Gastrocnemius medialis (tissue), 4 donors: ENCODE data around the gene MAD2L2. TPM values are rescaled to one million over a fixed set of nuclear protein-coding genes. Genes with fewer than 3 reads are reported as not detected.

Experiments used
- ATAC-seq, 2 donors: fragments of 150-250 bp; one replicate each; pipeline ENCODE4 v1.9.1; 2016
- DNase-seq, 2 donors: peaks; one replicate each; pipeline ENCODE4 v3.0.0-alpha.2; 2019
- H3K27ac ChIP-seq, 4 donors: fragments of 200-600 bp; sonication (generic); 1 replicate in 1 of 4; 2 replicates in 3 of 4; pipeline ENCODE4 v1.5.1; 2016 to 2018; ENCODE audit warnings: mild to moderate bottlenecking in 2 of 4, moderate library complexity in 1 of 4
- H3K27me3 ChIP-seq, 3 donors: fragments of 200-600 bp; sonication (generic) in 2 of 3; 1 replicate in 1 of 3; 2 replicates in 2 of 3; pipeline versions ENCODE4 v1.5.1 to v1.6.0; 2016 to 2019; ENCODE audit warnings: mild to moderate bottlenecking in 1 of 3, moderate library complexity in 1 of 3
- H3K36me3 ChIP-seq, 2 donors: fragments of 200-600 bp; sonication (generic) in 1 of 2; one replicate each; pipeline ENCODE4 v1.5.1; 2017 to 2018
- H3K4me1 ChIP-seq, 2 donors: fragments of 200-600 bp; sonication (generic) in 1 of 2; one replicate each; pipeline ENCODE4 v1.5.1; 2016 to 2017; ENCODE audit warnings: mild to moderate bottlenecking in 2 of 2
- H3K4me3 ChIP-seq, 4 donors: fragments of 200-600 bp; sonication (generic) in 3 of 4; 1 replicate in 1 of 4; 2 replicates in 3 of 4; pipeline ENCODE4 v1.5.1; 2016 to 2019; ENCODE audit warnings: mild to moderate bottlenecking in 2 of 4
- H3K9me3 ChIP-seq, 3 donors: fragments of 200-600 bp; sonication (generic) in 2 of 3; 1 replicate in 1 of 3; 2 replicates in 2 of 3; pipeline ENCODE4 v1.5.1; 2016 to 2019
- POLR2A ChIP-seq, 2 donors: fragments of 450-650 bp; IDR thresholded peaks; one replicate each; pipeline ENCODE4 v1.6.1; 2017; ENCODE audit warnings: antibody characterized with exemption in 2 of 2, mild to moderate bottlenecking in 2 of 2, moderate library complexity in 2 of 2
- in situ Hi-C, 4 donors: fragments of 200-750 bp; cut with MboI; loops; one replicate each; pipeline versions ENCODE4 v1.15.0 to v1.8.0; 2017; ENCODE audit warnings: low sequenced_read_pairs in 4 of 4
- intact Hi-C: fragments of 100-400 bp; cut with DNase I; formaldehyde crosslinking; loops from one replicate; pipeline ENCODE4 v1.15.1; 2023; ENCODE audit warnings: low total_unique reads
- total RNA-seq, 4 donors: library from RNA; depleted of rRNA; stranded (reverse); fragments of >200 nt; gene quantifications; one replicate each; pipeline versions ENCODE4 v1.1.0 to v1.2.3, GENCODE V29; 2016
- TF ChIP-seq, protein P1 (sequence below), 5 experiments: fragments of 450-650 bp in 3 of 5; fragments of 200-600 bp in 2 of 5; sonication (generic) in 2 of 5; IDR thresholded peaks in 4 of 5; conservative IDR thresholded peaks in 1 of 5; 1 replicate in 4 of 5; 2 replicates in 1 of 5; pipeline ENCODE4 v1.5.1; 2016 to 2019; ENCODE audit warnings: antibody characterized with exemption in 5 of 5, mild to moderate bottlenecking in 3 of 5, moderate library complexity in 3 of 5

MAD2L2 gene
- total RNA-seq, 4 donors from 2014 or later: 41.2 to 57.4 (median 46.9) TPM

DNA sequence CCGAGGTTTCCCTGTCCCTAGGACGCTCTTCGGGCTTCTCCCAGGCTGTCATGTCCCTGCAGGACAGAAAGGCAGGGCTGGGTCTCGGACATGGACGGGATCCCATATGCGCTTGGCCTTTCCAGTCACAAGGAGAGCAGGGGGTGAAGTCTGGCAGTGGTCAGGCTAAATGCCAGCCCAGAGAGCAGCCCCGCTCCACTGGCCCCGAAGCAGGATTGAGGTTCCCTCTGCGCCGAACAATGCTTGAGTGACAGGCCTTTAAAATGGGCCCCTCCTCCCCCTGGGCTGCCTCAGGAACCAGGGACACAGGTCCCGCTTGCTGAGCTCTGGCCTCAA is 23.2 kb upstream of the MAD2L2 start:
- Histone ChIP-seq H3K36me3 (no peaks in the 10 kb centered on the region), H3K4me1 (peaks cover 0 to 13% of the 10 kb centered on the region in 2 donors), H3K4me3 (no peak overlapping the region), H3K27me3 (peaks cover 31 to 36% (median 35%) of the 10 kb centered on the region in 3 donors), H3K27ac (no peak overlapping the region), H3K9me3 (no peaks in the 10 kb centered on the region)
- no peak for DNase-seq
- intact Hi-C loops: no loop called here
- in situ Hi-C loops: no loop called here
- ATAC-seq: no peak
- TF ChIP-seq POLR2A (IDR thresholded peaks at IDR 0.05): no peak

DNA sequence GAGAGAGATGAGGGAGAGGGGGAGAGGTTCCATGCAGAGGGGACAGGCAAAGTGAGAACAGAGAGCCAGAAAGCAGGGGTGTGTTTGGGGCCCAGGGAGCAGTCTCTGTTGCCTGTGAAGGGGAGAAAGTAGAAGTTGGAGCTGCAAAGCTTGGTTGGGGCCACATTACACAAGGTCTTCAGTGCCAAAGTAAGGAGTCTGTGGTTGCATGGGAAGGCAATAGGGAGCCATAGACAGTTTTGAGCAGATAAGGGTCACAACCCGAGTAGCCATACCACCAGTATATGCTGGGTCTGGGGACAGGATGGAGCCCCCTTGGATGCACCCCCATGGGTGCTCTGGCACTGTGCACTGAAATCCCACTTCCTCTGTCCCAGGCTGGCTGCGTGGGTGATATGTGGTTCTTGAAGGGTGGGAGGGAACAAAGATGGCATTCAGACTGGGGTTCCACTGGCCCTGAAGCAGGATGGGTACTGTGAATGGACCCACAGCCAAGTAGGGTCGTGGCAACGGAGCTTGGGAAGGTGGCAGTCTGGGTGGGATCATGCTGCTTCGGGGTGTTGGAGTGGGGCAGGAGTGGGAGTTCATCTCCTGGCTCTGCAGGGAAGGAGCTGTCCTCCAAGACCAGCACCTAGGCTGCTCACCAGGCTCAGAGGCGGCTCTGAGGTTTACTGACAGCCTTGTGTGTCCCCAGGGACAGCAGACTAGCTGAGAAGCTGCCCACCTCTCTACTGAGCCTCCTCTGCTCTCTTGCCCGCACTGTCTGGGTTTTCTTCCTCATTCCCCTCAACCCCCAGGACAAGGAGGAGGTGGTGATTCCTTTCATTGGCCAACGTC is 22.6 kb upstream of the MAD2L2 start:
- Histone ChIP-seq H3K36me3 (no peaks in the 10 kb centered on the region), H3K27ac (no peak overlapping the region), H3K27me3 (peaks cover 36 to 41% (median 36%) of the 10 kb centered on the region in 3 donors), H3K4me1 (peaks cover 0 to 13% of the 10 kb centered on the region in 2 donors), H3K4me3 (no peak overlapping the region), H3K9me3 (no peaks in the 10 kb centered on the region)
- DNase-seq (no peak), ATAC-seq (no peak)
- no peak for TF ChIP-seq POLR2A (IDR thresholded peaks at IDR 0.05)
- TF ChIP-seq, protein P1, sequence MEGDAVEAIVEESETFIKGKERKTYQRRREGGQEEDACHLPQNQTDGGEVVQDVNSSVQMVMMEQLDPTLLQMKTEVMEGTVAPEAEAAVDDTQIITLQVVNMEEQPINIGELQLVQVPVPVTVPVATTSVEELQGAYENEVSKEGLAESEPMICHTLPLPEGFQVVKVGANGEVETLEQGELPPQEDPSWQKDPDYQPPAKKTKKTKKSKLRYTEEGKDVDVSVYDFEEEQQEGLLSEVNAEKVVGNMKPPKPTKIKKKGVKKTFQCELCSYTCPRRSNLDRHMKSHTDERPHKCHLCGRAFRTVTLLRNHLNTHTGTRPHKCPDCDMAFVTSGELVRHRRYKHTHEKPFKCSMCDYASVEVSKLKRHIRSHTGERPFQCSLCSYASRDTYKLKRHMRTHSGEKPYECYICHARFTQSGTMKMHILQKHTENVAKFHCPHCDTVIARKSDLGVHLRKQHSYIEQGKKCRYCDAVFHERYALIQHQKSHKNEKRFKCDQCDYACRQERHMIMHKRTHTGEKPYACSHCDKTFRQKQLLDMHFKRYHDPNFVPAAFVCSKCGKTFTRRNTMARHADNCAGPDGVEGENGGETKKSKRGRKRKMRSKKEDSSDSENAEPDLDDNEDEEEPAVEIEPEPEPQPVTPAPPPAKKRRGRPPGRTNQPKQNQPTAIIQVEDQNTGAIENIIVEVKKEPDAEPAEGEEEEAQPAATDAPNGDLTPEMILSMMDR (IDR thresholded peaks at IDR 0.05 in 4 of 5, conservative IDR thresholded peaks at IDR 0.05 in 1 of 5): no peak
- intact Hi-C loops (no loop called here), in situ Hi-C loops (no loop called here)

DNA sequence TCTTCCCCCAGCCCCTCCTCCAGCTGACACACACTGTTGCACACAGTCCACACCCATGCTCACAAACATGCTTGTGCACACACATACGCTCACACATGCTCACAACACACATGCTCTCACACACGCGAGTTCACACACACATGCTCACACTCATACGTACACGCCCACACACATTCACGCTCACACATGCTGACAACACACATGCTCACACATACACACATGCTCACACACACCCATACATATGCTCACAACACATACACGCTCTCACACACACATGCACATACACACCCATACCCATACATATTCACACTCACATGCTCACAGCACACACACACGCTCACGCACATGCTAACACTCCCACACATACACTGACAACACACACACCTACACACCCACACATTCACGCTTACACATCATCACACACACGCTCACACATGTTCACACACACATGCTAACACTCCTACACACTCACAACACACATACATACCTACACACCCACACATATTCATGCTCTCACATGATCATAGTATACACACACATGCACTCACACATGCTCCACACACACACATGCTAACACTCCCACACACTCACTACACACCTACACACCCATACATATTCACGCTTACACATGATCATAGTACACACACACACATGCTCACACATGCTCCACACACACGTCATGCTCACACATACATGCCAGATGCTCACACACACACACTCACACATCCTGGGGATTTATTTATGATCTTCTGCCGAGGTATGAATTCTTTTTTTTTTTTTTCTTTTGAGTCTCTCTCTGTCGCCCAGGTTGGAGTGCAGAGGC is 21.2 kb upstream of the MAD2L2 start:
- ATAC-seq (no peak), DNase-seq (no peak)
- H3K27ac ChIP-seq: no peak overlapping the region
- in situ Hi-C loops: no loop called here
- no peaks in the 10 kb centered on the region for H3K36me3 ChIP-seq
- no peak for TF ChIP-seq POLR2A (IDR thresholded peaks at IDR 0.05)
- TF ChIP-seq, protein P1 (IDR thresholded peaks at IDR 0.05 in 4 of 5, conservative IDR thresholded peaks at IDR 0.05 in 1 of 5): no peak
- H3K4me1 ChIP-seq: peaks cover 0 to 13% of the 10 kb centered on the region in 2 donors
- intact Hi-C loops: no loop called here
- no peak overlapping the region for H3K4me3 ChIP-seq
- H3K9me3 ChIP-seq: no peaks in the 10 kb centered on the region
- H3K27me3 ChIP-seq: peaks cover 39 to 43% (median 40%) of the 10 kb centered on the region in 3 donors

DNA sequence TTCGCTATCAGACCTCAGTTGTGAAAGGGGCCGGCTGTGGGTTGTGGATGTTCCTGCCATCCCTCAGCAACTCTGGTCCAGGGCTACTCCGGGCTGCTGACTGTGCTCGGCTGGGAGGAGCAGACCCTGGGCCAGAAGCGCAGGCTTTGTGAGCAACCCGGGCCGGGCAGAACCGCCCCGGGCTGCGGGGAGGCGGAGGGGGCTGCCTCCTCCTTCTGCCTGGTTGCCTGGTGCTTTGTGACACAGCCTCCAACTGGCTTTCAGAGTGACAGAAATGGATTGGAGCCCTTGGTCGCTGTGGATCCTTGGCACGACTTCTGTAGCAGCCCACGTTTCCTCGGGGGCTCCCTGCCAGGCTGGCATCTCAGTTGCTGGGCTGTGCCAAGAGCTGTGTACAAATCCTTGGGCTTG is 20.6 kb upstream of the MAD2L2 start:
- H3K4me1 ChIP-seq: peaks cover 0 to 13% of the 10 kb centered on the region in 2 donors
- H3K27me3 ChIP-seq: peaks cover 39 to 43% (median 40%) of the 10 kb centered on the region in 3 donors
- H3K9me3 ChIP-seq: no peaks in the 10 kb centered on the region
- no peak for ATAC-seq
- DNase-seq: no peak
- H3K36me3 ChIP-seq: no peaks in the 10 kb centered on the region
- in situ Hi-C loops: no loop called here
- H3K27ac ChIP-seq: no peak overlapping the region
- TF ChIP-seq POLR2A (IDR thresholded peaks at IDR 0.05): no peak
- TF ChIP-seq, protein P1 (IDR thresholded peaks at IDR 0.05 in 4 of 5, conservative IDR thresholded peaks at IDR 0.05 in 1 of 5): no peak
- intact Hi-C loops: no loop called here
- peak overlapping the region in 1 of 4 donors; percentile 25 for H3K4me3 ChIP-seq
